Subcutaneous abdominal adipose tissue (tissue), 5 donors: Measurements from ENCODE around the gene CDHR3.

Experiments used
- H3K27ac ChIP-seq: one replicate; pipeline ENCODE4 v1.7.0; 2013; ENCODE audit warnings: low read depth, mild to moderate bottlenecking, inconsistent platforms, low read length, moderate library complexity
- H3K27me3 ChIP-seq, 5 donors: one replicate each; pipeline ENCODE4 v1.7.0; 2013; ENCODE audit warnings: low read length in 5 of 5, inconsistent platforms in 1 of 5; ENCODE audit not compliant: control insufficient read depth in 5 of 5, insufficient read depth in 4 of 5
- H3K36me3 ChIP-seq, 5 donors: one replicate each; pipeline ENCODE4 v1.7.0; 2013; ENCODE audit warnings: low read length in 5 of 5; ENCODE audit not compliant: control insufficient read depth in 5 of 5, insufficient read depth in 5 of 5
- H3K4me1 ChIP-seq, 5 donors: one replicate each; pipeline ENCODE4 v1.7.0; 2013; ENCODE audit warnings: low read length in 5 of 5, mild to moderate bottlenecking in 3 of 5, moderate library complexity in 1 of 5; ENCODE audit not compliant: control insufficient read depth in 5 of 5, insufficient read depth in 5 of 5
- H3K4me3 ChIP-seq, 5 donors: one replicate each; pipeline ENCODE4 v1.7.0; 2013; ENCODE audit warnings: low read length in 5 of 5, low read depth in 1 of 5
- H3K9ac ChIP-seq, 5 donors: one replicate each; pipeline ENCODE4 v1.7.0; 2013; ENCODE audit warnings: low read length in 5 of 5, mild to moderate bottlenecking in 4 of 5, moderate library complexity in 3 of 5
- H3K9me3 ChIP-seq, 5 donors: one replicate each; pipeline ENCODE4 v1.7.0; 2013; ENCODE audit warnings: low read length in 5 of 5; ENCODE audit not compliant: control insufficient read depth in 5 of 5
- donor health status: healthy.
- donor health status: healthy.
- donor health status: healthy.
- donor health status: healthy.
- donor health status: healthy.

CDHR3 gene

GRCh38 chr7:105958012-105958411 is 5.1 kb upstream of the CDHR3 start:
- Histone ChIP-seq H3K4me3 (no peak overlapping the region), H3K9ac (no peak overlapping the region), H3K9me3 (peaks cover 0 to 4% (median 3%) of the 10 kb centered on the region in 5 donors)

GRCh38 chr7:105962353-105962752 is 711 bp upstream of the CDHR3 start:
- no peak overlapping the region for H3K27ac ChIP-seq

More at GRCh38 chr7:105958012-105958411, 5.1 kb upstream of the CDHR3 start:
- Histone ChIP-seq H3K27ac (no peak overlapping the region), H3K27me3 (peaks cover 0 to 7% (median 0%) of the 10 kb centered on the region in 5 donors), H3K36me3 (no peaks in the 10 kb centered on the region), H3K4me1 (peaks cover 0 to 1% (median 0%) of the 10 kb centered on the region in 5 donors)

GRCh38 chr7:105971845-105972244 is 8.8 kb downstream of the CDHR3 start:
- H3K27ac ChIP-seq = no peak overlapping the region
- H3K9ac ChIP-seq = no peak overlapping the region
- H3K27me3 ChIP-seq = no peaks in the 10 kb centered on the region
- no peaks in the 10 kb centered on the region for H3K4me1 ChIP-seq
- no peaks in the 10 kb centered on the region for H3K9me3 ChIP-seq
- H3K36me3 ChIP-seq = no peaks in the 10 kb centered on the region
- H3K4me3 ChIP-seq = no peak overlapping the region

More at GRCh38 chr7:105962353-105962752, 711 bp upstream of the CDHR3 start:
- Histone ChIP-seq H3K9ac (no peak overlapping the region), H3K36me3 (no peaks in the 10 kb centered on the region), H3K9me3 (no peaks in the 10 kb centered on the region), H3K4me3 (no peak overlapping the region), H3K4me1 (no peaks in the 10 kb centered on the region), H3K27me3 (peaks cover 0 to 7% (median 0%) of the 10 kb centered on the region in 5 donors)

GRCh38 chr7:105972276-105972675 is 9.2 kb downstream of the CDHR3 start:
- Histone ChIP-seq H3K27ac (no peak overlapping the region), H3K9ac (no peak overlapping the region), H3K27me3 (no peaks in the 10 kb centered on the region), H3K4me1 (no peaks in the 10 kb centered on the region), H3K36me3 (no peaks in the 10 kb centered on the region), H3K9me3 (no peaks in the 10 kb centered on the region), H3K4me3 (no peak overlapping the region)

- Histone ChIP-seq H3K36me3 (no peaks in the 10 kb centered on the region), H3K4me3 (no peak overlapping the region), H3K9ac (no peak overlapping the region), H3K27ac (no peak overlapping the region), H3K9me3 (no peaks in the 10 kb centered on the region), H3K27me3 (no peaks in the 10 kb centered on the region), H3K4me1 (no peaks in the 10 kb centered on the region)
Measured at GRCh38 chr7:105974471-105974870, 11.4 kb downstream of the CDHR3 start.

GRCh38 chr7:105975770-105976417 is 12.8 kb downstream of the CDHR3 start:
- no peaks in the 10 kb centered on the region for H3K36me3 ChIP-seq
- H3K9me3 ChIP-seq = no peaks in the 10 kb centered on the region
- H3K9ac ChIP-seq = no peak overlapping the region
- no peaks in the 10 kb centered on the region for H3K4me1 ChIP-seq
- H3K27me3 ChIP-seq = no peaks in the 10 kb centered on the region
- no peak overlapping the region for H3K27ac ChIP-seq
- no peak overlapping the region for H3K4me3 ChIP-seq

- Histone ChIP-seq H3K27ac (no peak overlapping the region), H3K36me3 (no peaks in the 10 kb centered on the region), H3K9ac (no peak overlapping the region), H3K27me3 (peaks cover 0 to 3% (median 0%) of the 10 kb centered on the region in 5 donors), H3K9me3 (no peaks in the 10 kb centered on the region), H3K4me3 (no peak overlapping the region), H3K4me1 (no peaks in the 10 kb centered on the region)
Measured at GRCh38 chr7:105976868-105977267, 13.8 kb downstream of the CDHR3 start.

- Histone ChIP-seq H3K27me3 (peaks cover 0 to 3% (median 0%) of the 10 kb centered on the region in 5 donors), H3K27ac (no peak overlapping the region), H3K36me3 (no peaks in the 10 kb centered on the region), H3K4me3 (no peak overlapping the region), H3K9ac (no peak overlapping the region), H3K9me3 (no peaks in the 10 kb centered on the region), H3K4me1 (no peaks in the 10 kb centered on the region)
Measured at GRCh38 chr7:105978035-105978434, 15.0 kb downstream of the CDHR3 start.

GRCh38 chr7:105978974-105979373 is 15.9 kb downstream of the CDHR3 start:
- H3K27ac ChIP-seq = no peak overlapping the region
- H3K36me3 ChIP-seq = no peaks in the 10 kb centered on the region
- peaks cover 0 to 3% (median 0%) of the 10 kb centered on the region in 5 donors for H3K27me3 ChIP-seq
- H3K4me3 ChIP-seq = no peak overlapping the region
- no peaks in the 10 kb centered on the region for H3K9me3 ChIP-seq
- H3K9ac ChIP-seq = no peak overlapping the region
- no peaks in the 10 kb centered on the region for H3K4me1 ChIP-seq

GRCh38 chr7:105979405-105979804 is 16.3 kb downstream of the CDHR3 start:
- Histone ChIP-seq H3K36me3 (no peaks in the 10 kb centered on the region), H3K9ac (no peak overlapping the region), H3K27me3 (peaks cover 0 to 3% (median 0%) of the 10 kb centered on the region in 5 donors), H3K4me1 (no peaks in the 10 kb centered on the region), H3K4me3 (no peak overlapping the region), H3K27ac (no peak overlapping the region), H3K9me3 (no peaks in the 10 kb centered on the region)
